Activated CD8-positive, alpha-beta memory T cell treated with anti-CD3 and anti-CD28 coated beads for 24 hours (primary cell): ENCODE measurements around the gene CTAGE15.
"Not testable (repeated sequence)": the region's sequence is repeated elsewhere in the genome, so short reads cannot be mapped to it uniquely, and the experiment has no call there.

Experiments
- DNase-seq: peaks from one replicate; pipeline ENCODE4 v3.0.0-alpha.2; 2020

Gene CTAGE15, protein sequence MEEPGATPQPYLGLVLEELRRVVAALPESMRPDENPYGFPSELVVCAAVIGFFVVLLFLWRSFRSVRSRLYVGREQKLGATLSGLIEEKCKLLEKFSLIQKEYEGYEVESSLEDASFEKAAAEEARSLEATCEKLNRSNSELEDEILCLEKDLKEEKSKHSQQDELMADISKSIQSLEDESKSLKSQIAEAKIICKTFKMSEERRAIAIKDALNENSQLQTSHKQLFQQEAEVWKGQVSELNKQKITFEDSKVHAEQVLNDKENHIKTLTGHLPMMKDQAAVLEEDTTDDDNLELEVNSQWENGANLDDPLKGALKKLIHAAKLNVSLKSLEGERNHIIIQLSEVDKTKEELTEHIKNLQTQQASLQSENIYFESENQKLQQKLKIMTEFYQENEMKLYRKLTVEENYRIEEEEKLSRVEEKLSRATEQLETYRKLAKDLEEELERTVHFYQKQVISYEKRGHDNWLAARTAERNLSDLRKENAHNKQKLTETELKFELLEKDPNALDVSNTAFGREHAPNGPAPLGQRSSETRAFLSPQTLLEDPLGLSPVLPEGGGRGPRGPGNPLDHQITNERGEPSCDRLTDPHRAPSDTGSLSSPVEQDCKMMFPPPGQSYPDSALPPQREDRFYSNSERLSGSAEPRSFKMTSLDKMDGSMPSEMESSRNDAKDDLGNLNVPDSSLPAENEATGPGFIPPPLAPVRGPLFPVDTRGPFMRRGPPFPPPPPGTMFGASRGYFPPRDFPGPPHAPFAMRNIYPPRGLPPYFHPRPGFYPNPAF

DNA sequence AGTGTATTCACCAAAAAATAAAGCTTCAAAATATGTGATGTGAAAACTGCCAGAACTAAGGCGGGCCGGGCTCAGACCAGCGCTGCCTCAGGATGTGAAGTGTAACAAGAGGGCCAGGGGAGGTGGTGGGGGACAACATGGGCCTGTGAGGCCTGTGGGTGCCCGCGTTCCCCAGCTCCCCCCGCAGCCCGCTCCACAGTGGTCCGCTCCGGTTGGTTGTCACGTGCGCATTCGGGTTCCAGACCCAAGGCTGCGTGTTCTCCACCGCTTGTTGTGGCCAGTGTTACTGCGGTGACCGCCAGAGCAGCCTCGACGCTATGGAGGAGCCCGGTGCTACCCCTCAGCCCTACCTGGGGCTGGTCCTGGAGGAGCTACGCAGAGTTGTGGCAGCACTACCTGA, at the start of gene CTAGE15:
Gene CTAGE15 (plus strand): TSS at position 301 of the 400 bp plus-strand sequence. CDS start 17 bp downstream, at position 318.
- not testable (repeated sequence) for DNase-seq

DNA sequence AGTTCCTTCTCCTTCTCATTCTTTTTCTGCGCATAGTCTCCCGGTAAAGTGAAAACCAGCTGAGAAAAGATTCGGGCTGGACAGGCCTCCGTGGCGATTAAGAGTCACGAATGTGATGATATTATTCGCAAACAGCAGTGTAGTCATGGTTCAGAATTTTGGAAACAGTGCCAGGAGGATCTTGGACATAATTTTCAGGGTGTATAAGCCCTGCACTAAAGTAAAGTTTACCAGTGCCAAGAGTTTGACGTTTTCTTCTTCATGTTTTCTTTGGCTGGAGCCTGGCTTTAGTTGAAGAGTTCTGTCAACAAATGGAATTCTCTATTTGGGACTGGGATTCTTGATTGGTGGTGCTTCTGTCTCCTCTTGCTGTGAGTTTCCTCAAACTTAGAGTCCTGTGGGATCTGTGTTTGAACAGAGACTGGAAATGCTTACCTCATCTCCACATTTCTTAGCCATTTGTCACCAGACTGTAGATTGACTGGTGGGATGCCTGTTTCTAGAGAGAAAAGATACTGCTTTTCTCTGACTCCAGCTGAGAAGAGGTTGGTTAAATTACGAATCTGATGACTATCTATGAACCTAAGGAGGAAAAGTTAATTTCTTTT, 49.2 kb upstream of the CTAGE15 start:
- DNase-seq: not testable (repeated sequence)

DNA sequence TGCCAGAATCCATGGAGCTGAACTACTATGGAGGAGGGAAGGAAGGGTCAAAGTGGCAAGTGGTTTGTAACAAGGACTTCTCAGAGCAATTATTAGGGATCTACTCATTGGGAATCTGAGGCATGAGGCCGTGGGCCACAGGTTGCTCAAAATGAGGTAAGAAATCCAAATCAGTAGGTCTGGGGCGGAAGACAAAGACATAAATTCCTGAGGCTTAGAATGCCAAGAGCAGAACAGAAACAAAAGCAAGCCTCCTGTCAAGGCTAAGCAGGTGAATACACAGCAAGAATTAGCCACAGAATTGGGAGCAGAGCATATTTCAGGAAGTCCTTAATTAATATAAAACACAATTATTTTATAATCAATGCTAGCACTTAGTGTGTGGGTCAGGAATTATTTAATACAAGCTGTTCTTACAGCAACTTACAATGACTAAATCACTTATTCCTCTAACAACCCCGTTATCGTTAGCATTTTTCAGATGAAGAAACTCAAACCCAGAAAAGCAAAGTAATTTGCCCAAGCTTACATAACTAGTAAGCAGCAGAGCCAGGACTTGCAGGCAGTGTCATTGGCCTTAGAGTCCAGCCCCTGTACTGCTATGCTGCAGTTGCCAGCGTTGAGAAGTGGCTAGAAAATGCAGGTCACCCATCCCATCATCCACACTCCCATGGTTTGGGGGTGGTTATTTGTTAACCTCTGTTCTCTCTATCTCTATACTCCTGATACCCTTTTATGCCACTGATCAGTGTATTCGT, 40.3 kb upstream of the CTAGE15 start:
- not testable (repeated sequence) for DNase-seq

DNA sequence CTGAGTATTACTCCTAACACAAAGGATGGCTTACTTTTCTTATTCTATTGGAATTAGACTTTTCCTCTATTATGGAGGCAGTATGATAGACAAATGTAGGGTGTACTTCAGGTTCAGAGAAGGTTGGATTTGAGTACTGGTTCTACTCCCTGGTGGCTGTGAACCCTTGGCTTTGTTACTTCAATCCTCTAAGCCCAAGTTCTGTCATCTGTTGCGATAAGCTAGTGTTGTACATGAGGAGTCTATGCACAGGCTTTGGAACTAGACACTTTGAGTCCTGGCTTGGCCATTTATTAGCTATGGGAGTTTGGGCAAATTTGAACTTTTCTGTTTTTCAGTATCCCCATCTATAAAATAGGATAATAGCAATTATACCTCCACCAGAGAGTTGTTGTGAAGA, 39.7 kb upstream of the CTAGE15 start:
- not testable (repeated sequence) for DNase-seq

DNA sequence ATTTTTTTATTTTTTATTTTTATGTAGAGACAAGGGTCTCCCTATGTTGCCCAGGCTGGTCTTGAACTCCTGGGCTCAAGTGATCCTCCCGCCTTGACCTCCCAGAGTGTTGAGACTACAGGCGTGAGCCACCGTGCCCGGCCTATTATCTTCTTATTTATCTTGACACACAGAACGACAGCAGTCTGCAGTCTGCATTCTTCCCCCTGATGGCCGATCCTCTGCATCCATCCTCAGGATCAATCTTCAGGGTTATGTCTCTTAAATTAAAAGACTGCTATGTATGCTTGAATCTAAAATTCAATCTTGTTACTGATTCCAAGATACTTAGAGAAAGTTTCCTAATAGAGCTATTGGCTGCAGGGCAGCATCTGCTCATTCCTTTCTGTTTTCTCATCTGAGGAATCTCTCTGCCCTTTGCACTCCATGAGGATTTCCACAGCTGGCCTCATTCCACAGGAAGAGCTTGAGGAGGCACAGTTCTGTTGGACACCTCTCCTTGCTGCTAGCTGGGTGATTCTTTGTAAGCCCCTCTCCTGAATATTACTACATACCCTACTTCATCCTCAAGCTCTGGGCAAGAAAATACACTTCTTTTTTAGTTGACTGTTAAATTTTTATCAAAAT, 38.3 kb upstream of the CTAGE15 start:
- DNase-seq: not testable (repeated sequence)

DNA sequence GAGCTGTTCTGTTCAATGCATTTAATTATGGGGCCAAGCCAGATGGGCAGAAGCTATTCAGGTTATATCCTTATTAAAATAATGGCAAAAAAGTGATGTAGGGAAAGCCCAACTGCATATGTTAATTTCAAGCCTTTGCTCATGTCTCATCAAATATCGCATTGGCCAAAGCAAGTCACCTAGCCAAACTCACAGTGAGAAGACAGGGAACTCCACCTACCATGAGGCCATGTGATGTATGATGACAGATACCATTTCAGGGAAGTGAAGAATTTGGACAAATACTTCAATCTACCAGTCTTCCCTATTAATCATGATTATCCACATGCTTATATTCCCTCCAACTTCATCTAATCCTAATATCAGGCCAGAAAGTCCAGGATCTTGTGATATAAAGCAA, 35.2 kb upstream of the CTAGE15 start:
- DNase-seq: not testable (repeated sequence)

DNA sequence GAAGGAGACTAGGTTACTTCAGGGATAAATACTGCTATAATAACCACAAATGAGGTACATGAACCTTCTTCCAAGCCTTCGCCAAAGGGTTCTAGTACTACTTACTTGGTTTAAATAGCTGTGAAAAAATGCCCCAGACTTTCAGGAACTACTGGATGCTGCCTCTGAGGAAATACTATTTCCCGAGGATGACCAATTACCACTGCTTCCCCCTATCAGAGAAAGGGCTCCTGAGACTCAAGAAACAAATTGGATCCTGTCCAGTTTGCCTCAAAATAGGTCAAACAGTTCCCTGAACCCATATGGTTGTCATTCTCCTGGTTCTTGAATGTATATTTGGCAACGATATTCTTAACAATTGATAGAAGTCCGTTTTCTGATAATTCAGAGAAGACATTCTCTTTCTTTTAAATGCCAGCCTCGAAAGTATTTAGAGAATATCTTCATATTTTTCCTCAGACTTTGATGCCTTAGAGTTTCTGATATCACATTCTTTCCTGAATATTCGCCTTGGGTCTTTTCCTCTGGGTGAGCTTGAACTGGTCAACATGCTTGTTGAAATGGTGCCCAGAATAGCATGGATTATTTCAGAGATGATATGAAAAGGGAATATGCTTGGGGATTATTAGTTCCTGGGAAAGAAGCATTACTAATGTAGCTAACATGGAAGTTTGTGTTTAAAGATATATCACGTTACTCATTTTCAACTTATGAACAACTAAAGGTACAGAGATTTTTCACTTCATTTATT, 28.1 kb upstream of the CTAGE15 start:
- not testable (repeated sequence) for DNase-seq

DNA sequence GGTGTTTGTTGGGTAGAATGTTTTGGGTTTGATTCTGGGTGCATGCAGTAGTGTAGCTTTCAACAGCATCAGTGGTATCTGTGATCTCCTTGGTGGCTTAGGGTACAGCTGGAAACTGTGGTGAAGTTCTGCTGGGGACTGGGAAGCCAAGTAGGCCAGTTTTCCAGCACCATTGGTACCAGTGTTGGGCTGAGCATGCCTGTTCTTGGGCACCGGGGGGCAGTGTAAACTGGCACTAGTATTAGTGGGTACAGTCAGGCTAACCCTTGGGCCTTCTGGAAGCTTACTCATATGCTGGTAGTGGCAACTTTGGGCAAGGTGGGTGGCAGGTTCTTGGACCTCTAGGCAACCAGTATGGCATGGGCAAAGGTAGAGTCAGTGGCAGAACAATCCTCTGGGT, 15.6 kb upstream of the CTAGE15 start:
- not testable (repeated sequence) for DNase-seq

DNA sequence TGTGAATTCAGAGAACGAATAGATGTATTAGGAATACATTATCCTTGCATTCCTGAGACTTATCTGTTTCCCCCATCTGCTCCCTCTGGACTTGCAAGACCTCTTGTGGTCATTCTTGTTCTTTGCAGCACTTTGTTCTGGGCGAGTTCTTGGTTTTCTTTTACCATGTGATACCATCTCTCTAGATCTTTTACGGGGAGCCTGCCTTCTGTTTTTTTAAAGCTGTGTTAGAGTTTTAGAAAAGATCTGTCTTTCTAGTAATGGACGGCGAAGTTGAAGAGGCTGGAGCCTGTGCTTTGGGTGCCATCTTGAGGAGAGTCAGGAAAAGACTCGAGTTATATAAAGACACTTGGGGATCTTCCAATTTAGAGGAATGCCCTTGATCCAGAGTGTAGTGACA, 8.3 kb upstream of the CTAGE15 start:
- not testable (repeated sequence) for DNase-seq

DNA sequence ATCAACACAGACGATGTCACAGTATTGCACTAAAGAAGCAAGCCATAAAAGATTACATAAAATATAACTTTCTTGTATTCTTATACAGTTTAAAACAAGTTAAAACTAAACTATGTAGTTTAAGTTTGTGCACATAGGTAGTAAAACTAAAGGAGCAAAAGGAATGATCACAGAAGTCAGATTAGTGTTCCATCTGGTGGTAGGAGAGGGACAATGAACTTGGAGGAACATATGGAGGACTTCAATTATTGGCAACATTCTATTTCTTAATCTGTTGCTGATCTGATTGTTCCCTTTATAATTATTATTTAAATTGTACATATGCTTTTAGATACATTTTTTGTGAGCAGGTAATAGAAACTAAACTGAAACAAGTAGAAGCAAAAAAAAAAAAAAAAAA, 5.6 kb upstream of the CTAGE15 start:
- DNase-seq: not testable (repeated sequence)

DNA sequence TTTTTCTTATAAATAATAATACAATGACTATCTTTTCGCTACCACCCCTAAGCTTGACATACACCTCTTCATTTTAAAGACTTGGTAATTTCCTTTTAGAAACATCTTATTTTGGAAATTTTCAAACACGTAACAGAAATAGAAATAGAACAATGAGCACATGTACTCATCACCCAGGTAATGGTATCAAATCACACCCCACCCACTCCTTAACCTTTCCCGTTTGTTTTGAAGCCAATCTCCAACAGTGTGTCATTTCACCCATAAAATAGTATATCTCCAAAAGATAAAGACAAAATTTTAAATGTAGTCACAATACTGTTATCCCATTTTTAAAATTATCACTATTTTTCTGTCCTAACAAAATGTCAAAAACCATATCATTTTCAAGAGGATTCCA, 16.6 kb downstream of the CTAGE15 start:
- DNase-seq: not testable (repeated sequence)

DNA sequence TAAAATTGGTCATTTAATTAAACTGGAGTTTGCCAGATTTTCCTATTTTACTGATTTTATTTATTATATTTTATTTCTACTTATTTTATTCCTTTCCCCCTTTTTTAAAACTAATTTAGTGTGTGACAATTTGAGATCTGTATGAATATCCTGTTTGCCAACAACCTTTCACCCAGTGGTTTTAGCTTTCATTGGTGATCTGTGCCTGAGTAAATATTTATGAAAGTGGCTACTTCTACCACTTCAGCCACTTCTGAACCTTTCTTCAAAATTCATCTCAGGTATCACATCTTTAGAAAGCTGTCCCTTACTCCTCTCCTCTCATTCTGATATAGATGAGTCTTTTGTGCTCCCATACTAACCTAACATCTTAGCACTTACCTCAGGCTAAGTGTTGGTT, 18.3 kb downstream of the CTAGE15 start:
- not testable (repeated sequence) for DNase-seq

DNA sequence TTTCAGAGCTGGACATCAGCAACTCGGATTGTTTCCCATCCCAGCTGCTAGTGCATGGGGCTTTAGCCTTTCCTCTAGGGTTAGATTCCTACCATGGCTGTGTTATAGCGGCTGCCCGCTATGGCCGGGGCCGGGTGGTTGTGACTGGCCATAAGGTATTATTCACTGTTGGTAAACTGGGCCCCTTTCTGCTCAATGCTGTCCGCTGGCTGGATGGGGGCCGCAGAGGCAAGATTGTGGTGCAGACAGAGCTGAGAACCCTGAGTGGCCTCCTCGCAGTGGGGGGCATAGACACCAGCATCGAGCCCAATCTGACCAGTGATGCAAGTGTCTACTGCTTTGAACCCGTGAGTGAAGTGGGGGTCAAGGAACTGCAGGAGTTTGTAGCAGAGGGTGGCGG, 26.5 kb downstream of the CTAGE15 start:
- DNase-seq: not testable (repeated sequence)

DNA sequence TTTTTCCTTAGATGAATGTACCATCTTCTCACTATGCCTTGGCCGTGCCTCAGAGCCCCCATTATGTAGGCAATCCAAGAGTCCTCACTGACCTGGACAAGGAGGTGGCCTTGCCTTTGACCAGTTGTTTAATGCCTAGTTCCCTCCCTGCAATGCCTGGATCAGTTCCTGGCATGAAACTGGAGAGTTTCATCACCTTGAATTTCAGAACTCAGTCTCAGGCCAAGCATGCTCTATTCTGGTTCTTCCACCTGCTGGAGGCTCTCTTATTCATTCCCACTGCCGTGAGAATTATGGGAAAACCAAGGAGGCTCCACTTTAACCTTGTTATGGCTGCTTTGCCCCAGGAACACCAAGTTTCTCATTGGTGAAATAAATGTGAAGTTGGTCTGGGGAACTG, 31.9 kb downstream of the CTAGE15 start:
- DNase-seq: not testable (repeated sequence)

DNA sequence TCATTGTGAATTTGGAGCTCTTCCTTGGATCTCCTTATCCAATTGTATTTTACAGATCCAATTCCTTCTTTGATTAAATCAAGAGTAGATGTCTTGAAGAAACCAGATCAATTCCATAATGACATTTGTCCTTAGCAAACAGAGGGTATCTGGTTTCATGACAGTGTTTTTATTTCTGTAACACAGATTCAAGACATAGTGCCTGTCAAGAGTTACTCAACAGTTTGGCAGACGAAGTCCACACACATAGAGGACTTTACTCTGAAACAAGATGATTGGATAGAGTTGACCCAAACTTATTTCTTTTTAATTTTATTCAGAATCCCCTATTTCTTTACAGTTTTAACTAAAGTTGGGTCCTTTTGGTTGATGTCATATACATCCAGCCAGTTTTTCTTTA, 34.5 kb downstream of the CTAGE15 start:
- not testable (repeated sequence) for DNase-seq

DNA sequence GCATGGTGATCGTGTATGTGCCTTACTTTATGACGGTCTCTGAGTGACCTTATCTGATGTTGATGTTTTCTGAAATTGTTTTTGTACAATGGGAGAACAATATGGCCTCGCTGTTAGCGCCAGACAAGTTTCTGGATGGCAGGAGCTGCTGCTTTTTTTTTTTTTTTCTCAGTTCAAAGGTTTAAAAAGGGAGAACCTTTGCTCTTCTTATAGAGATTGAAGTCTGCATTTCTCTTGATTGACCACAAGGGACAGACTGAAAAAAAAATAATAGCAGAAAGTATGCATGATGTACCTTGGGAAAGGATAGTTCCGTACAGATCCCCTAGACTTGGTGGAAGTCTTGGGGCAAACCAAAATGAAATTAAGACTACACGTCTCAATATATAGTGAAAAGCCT, 43.9 kb downstream of the CTAGE15 start:
- DNase-seq: not testable (repeated sequence)

DNA sequence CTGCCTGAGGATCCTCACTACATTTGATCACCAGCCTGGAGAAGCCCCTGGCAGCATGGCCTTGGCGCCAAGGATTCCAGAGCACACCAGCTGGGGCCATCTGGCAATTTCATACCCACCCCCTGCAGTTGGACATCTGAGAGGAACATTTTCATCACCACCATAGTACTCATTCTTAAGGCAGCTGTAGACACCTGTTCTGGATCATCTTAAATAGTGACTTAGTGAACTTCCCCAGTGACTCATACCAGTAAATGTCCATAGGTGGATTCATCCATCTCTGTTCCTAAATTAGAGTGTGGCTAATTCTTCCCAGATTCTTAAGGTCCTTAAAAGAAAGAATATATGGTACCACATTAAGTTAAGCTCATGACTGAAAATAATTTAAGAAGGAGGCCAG, 45.6 kb downstream of the CTAGE15 start:
- DNase-seq: not testable (repeated sequence)

DNA sequence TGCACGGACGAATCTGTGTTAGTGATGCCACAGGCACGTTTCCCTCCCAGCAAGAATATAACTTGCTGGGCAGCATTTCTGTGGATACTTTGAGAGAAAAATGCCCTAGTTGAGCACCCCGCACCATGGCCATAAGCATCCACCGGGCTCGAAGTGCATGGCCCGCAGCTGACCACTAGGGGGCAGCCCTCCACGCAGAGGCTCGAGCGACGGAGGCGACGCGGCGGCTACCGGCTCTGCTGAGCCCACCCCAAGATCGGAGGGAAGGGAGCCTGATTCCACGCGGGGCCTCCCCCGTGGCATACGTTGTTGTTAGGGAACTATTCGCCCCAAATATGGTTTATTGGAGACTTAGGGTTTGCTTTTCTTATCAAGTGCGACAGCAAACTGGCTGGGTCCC, 48.5 kb downstream of the CTAGE15 start:
- not testable (repeated sequence) for DNase-seq

DNA sequence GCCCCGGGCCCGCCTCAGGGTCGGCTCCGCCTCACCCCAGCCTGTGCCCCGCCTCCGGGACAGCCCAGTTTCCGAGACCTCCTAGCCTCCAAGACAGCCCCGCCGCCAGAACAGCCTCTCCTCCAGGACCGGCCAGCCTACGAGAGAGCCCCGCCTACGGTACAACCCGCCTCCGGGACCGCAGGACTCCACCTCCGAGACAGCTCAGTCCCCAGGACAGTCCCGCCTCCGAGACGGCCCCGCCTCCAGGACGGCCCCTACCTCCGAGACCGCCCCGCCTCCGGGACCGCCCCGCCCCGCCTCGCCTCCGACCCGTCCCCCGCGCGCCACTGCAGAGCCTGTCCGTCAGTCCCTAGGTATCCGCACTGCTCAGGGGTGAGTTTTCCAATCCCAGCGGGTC, 49.0 kb downstream of the CTAGE15 start, which contains the start of gene TCAF2:
Gene TCAF2 (plus strand): TSS at position 329 of the 400 bp plus-strand sequence.
- peak; percentile 84 for DNase-seq

DNA sequence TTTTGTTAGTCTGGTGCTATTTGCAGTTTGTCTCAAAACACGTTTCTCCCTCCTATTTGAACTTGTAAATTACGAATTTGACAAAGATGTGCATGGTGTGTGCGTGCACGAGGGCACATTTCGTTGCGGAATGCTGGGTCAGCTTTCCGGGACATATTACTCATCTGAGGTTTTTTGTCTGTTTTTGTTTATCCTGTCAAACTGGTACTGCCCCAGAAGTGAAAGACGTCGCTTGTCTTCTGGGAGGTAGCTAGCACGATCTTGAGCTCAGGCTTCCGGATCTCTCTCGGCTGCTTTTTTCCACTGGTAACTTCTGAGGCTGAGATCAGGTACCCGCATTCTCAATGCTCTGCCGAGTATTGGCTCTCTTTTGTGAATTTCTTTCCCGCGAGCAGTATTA, 49.6 kb downstream of the CTAGE15 start:
- not testable (repeated sequence) for DNase-seq

DNA sequence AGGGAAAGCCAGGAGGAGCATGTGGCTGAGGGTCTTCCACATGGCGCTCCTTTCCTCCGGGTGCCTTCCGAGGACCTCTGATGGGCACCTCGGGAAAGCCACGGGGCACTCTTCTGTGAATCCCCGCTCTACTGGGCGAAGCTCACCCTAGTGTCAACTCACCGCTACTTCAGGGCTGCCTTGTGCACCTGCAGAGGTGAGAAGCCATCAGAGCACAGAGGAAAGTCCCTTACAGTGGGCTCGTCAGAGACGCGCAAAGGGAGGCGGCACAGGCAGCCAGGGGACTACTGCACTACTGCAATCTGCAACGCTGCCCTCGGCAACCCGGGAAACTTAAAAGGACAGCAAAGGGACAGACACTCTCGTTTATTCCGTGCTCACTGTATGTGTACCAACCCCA, 50.5 kb downstream of the CTAGE15 start:
- DNase-seq: not testable (repeated sequence)
